HG03469 (cell line): ENCODE results near the gene CCNQ.
A peak's percentile ranks its signal among the peaks of the same experiment; 100 is the strongest.

Experiments
- ATAC-seq: cut with Tn5 transposase; IDR thresholded peaks from one replicate; pipeline ENCODE4 v1.9.1; 2021; ENCODE audit warnings: mild to moderate bottlenecking, moderate library complexity, moderate number of reproducible peaks; ENCODE audit not compliant: unreplicated experiment

The CCNQ gene

GRCh38 chrX:153598541-153599191 lies at the start of gene CCNQ:
Gene CCNQ, minus strand, starts transcription at chrX:153599139. Its CDS starts 66 bp downstream, at chrX:153599073.
- peak; percentile 22 for ATAC-seq

GRCh38 chrX:153647461-153648357 lies 48.8 kb upstream of the CCNQ start:
- no peak for ATAC-seq

- no peak for ATAC-seq
Measured at GRCh38 chrX:153646620-153647373, 47.9 kb upstream of the CCNQ start, which contains the start of gene DUSP9. Gene DUSP9, plus strand, starts transcription at chrX:153647203. Its CDS starts 751 bp downstream, at chrX:153647954.

- ATAC-seq = no peak
Measured at GRCh38 chrX:153645921-153646488, 47.1 kb upstream of the CCNQ start.

GRCh38 chrX:153645151-153645550 lies 46.2 kb upstream of the CCNQ start:
- no peak for ATAC-seq

GRCh38 chrX:153644356-153645125 lies 45.6 kb upstream of the CCNQ start:
- ATAC-seq = no peak

GRCh38 chrX:153643431-153644351 lies 44.8 kb upstream of the CCNQ start:
- ATAC-seq = no peak

GRCh38 chrX:153642655-153643430 lies 43.9 kb upstream of the CCNQ start:
- no peak for ATAC-seq

GRCh38 chrX:153642051-153642654 lies 43.2 kb upstream of the CCNQ start:
- no peak for ATAC-seq

GRCh38 chrX:153641627-153642026 lies 42.7 kb upstream of the CCNQ start:
- ATAC-seq = no peak

GRCh38 chrX:153640736-153641575 lies 42.0 kb upstream of the CCNQ start:
- no peak for ATAC-seq

GRCh38 chrX:153640045-153640686 lies 41.2 kb upstream of the CCNQ start:
- no peak for ATAC-seq

GRCh38 chrX:153639177-153640044 lies 40.5 kb upstream of the CCNQ start:
- no peak for ATAC-seq

- ATAC-seq = no peak
Measured at GRCh38 chrX:153638436-153639176, 39.7 kb upstream of the CCNQ start.

GRCh38 chrX:153638041-153638371 lies 39.1 kb upstream of the CCNQ start:
- no peak for ATAC-seq
